Left hindlimb (tissue), 1 donor: Measurements from ENCODE around the gene AMBP.
"Not testable (repeated sequence)": the region's sequence is repeated elsewhere in the genome, so short reads cannot be mapped to it uniquely, and the experiment has no call there.

Source experiments
- DNase-seq: peaks from one replicate; pipeline ENCODE4 v3.0.0-alpha.2; 2018

Gene AMBP

DNA sequence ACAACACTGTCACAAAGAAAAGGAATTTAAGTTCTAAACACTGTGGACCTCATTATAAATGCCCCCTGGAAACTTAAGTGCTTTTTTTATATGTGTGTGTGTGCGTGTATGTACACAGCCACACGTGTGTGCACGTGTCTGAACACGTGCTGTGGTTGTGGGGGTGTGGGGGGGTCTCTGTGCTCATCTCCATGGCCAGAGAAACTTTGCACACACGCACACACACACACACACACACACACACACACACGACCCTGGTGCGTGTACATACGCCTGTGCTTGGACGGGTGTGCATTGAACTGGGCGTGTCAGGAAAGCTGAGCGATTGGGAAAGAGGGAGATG is 27.9 kb downstream of the AMBP start:
- DNase-seq, result no peak

GRCh38 chr9:114049441-114050225 is 28.5 kb downstream of the AMBP start:
- DNase-seq, result no peak

DNA sequence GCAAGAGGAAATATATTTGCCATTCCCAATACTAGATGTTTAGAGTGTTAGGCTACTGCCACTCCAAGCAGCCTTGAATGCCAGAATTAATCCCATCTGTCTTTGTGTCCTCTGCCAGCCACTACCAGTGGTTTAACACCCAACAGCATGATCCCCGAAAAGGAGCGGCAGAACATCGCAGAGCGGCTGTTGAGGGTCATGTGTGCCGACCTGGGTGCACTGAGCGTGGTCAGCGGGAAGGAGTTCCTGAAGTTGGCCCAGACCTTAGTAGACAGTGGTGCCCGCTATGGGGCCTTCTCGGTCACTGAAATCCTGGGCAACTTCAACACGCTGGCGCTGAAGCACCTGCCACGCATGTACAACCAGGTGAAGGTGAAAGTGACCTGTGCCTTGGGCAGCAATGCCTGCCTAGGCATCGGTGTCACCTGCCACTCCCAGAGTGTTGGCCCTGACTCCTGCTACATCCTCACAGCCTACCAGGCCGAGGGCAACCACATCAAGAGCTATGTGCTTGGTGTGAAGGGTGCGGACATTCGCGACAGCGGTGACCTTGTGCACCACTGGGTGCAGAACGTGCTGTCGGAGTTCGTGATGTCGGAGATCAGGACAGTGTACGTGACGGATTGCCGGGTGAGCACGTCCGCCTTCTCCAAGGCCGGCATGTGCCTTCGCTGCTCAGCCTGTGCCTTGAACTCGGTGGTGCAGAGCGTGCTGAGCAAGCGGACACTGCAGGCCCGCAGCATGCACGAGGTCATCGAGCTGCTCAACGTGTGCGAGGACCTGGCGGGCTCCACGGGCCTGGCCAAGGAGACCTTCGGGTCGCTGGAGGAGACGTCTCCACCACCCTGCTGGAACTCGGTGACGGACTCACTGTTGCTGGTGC is 29.3 kb downstream of the AMBP start:
- DNase-seq, result no peak

DNA sequence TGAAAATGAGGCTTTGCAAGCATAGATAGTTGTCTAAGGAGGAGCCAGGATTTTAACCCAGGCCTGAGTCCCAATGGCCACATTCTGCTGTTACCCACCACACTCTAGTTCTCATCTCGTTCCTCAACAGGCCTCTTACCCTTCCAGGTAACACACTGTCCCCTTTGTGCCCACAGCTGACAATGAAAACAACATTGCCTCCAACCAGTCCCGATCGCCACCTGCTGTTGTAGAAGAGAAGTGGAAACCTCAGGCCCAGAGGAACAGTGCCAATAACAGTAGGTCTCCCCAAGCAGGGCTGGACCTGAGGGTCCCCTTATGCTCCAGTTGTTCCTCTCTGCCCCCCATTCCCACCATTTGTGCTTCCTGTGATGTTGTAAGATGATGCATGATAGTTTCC is 30.4 kb downstream of the AMBP start:
- no peak for DNase-seq

- no peak for DNase-seq
Observed at GRCh38 chr9:114046875-114047274, 31.2 kb downstream of the AMBP start.

GRCh38 chr9:114046237-114046755 is 31.8 kb downstream of the AMBP start:
- no peak for DNase-seq

DNA sequence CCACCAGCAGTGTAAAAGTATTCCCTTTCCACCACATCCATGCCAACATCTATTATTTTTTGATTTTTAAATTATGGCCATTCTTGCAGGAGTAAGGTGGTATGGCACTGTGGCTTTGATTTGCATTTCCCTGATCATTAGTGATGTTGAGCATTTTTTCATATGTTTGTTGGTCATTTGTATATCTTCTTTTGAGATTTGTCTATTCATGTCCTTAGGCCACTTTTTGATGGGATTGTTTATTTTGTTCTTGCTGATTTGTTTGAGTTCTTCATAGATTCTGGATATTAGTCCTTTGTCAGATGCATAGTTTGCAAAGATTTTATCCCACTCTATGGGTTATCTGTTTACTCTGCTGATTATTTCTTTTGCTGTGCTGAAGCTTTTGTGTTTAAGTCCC is 34.4 kb downstream of the AMBP start:
- not testable (repeated sequence) for DNase-seq

DNA sequence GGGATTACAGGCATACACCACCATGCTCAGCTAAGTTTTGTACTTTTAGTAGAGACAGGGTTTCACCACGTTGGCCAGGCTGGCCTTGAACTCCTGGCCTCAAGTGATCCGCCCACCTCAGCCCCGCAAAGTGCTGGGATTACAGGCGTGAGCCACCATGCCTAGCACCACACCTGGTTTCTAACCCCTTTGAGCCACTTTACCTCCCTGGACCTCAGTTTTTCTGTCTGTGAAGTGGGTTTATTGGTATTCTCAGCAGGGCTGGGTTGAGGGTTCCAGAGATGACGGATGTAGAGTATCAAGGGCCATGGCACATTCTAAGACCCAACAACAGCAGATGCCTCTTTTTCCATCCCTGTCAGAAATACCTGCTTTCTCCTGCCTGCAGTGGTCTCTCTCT is 38.6 kb downstream of the AMBP start:
- no peak for DNase-seq

DNA sequence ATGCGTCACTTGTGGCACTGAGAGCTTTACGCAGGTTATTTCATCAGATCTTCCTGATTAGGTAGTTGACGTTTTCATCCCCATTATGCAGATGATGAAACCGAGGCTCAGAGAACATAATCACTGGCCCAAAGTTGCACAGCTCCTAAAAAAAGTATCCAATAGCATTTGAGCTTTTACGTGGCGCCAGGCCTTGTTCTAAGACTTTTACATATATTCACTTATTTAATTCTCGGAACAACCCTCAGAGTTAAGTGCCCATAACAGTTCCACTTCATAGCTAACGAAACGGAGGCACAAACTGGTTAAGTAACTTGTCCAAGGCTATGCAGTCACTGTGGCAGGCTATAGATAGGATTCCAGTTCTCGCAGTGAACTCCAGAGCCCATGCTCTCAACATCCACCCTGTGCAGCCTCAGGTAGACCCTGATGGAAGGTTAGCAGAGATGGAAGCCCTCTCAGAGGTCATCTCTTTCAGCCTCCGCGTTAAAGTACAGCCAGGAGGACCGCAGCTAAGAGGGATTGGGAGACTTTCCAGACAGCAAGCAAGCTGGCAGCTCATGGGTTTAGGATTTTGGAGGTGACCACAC is 39.3 kb downstream of the AMBP start:
- no peak for DNase-seq

DNA sequence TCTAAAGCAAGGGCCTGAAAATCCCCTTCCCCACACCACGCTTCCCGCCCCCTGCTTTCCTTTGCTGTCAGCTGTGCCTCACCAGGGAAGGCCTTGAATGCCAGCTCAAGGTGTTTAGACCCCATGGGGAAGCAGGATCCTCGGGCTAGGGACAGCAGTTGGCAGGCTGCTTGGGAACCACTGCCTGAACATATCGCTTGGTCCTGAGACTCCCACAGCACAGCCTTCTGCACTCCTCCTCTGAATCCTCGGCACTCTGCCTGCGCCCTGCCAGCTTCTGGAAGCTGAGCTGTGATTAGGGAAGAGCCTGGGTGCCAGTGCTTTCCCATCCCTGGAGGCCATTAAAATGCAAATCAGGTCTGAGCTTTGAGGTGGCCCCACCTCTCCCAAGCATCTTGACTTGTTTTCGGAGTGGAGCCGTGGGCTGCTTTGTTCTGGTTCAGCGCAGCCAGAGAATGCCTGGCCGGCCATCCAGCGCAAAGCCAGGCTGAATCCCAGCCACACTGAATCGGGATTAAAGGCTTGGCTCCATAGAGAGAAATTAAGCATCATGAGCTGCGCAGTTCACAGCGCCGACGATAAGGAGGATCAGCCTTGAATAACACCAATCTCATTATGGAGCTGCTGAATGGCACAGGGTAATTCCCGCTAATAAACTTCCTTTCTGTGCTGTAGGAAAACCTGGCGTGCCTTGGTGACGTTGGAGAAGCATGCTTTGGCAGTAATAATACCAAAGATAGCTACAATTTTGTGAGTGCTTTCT is 40.0 kb downstream of the AMBP start:
- DNase-seq, result no peak

DNA sequence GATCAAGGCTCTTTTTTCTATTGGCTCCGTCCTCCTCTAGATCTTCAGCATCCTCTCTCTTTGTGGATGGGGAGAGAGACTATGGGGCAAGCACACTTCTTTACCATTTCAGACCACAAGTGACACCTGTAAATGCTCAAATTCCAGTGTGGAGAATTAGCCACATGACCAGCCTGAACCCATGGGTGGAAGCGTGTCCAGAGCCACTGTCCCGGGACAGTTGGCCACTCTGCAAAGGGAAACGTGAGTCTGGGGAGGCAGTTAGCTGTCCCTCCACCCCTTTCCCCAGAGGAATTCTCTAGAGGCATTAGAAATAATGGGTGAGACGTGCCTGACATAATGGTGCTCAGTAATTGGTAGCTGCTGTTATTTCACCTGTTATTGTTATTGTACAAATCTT is 40.9 kb downstream of the AMBP start:
- DNase-seq, result no peak

DNA sequence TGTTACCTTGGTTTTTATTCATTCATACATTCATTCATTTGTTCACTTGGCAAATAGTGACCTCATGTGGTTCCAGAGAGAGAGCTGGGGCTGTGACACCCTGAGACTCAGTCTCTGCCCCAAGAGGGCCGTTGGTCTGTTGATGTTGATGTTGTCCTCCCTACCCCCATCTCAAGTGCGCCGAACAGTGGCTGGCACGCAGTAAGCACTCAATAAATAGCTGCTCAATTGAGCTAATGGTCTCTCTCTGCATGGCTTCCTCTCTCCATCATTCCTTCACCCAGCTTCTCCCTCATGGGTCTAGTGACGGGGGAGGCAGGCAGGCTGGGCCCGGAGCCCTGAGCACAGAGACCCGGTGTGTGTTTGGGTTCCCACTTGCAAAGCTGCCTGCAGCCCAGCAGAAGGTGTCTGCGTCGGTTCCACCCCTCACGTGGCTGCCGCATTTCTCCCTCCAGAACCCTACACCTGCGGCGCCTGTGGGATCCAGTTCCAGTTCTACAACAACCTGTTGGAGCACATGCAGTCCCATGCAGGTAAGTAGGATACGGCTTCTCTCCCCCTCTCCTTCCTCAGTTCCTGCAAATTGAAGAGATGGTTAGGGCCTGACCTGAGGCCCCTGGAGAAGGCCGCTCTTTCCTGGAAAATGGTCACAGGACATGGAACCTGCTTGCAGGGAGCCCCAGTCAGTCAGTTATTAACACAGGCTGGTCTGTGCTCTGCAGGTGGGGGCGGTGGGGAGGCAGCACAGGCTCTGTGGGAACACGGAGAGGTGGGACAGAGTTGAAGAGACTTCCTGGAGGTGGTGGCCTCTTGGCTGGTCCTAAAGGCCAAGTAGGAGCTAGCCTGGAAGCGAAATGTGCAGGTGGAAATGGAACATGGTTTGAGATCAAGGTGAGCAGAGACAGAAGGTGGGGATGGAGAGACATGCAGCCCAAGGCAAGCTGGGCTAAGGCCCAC is 42.0 kb downstream of the AMBP start:
- no peak for DNase-seq

GRCh38 chr9:114035221-114035844 is 42.8 kb downstream of the AMBP start:
- DNase-seq, result no peak

- DNase-seq, result no peak
Observed at GRCh38 chr9:114034661-114035062, 43.4 kb downstream of the AMBP start.

GRCh38 chr9:114034196-114034595 is 43.9 kb downstream of the AMBP start:
- DNase-seq, result no peak

DNA sequence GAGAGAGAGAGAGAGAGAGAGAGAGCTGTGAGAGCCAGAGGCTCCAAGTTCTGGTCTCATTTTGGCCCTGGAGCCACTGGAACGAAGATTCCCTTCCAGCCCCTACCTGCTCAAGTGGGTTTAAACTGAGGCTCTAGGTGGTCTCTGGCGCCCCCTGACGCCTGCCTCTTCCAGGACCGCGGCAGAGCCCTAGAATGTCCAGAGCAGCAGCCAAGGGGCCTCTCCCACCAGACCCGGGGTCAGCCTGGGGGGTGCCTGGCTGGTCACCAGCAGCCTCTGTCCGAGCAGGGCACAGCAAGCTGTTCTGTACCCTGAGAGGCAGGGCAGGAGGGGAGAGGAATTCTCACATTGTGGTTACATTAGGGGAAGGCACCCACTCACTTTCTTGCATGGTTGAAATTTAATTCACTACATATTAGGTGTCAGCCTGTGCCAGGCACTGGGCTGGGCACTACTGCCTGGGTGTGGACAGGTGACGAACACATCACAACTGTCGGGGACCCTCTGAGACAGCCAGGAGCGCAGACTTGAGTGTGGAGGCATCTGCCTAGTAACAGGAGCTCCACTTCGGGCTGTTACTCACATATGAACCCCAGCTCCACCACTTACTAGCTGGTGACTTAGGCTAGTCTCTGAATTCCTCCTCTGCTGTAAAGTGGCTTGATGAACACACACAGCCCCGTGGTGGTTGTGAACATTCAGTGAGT is 44.5 kb downstream of the AMBP start:
- no peak for DNase-seq

GRCh38 chr9:114031948-114032840 is 45.9 kb downstream of the AMBP start:
- DNase-seq, result no peak

DNA sequence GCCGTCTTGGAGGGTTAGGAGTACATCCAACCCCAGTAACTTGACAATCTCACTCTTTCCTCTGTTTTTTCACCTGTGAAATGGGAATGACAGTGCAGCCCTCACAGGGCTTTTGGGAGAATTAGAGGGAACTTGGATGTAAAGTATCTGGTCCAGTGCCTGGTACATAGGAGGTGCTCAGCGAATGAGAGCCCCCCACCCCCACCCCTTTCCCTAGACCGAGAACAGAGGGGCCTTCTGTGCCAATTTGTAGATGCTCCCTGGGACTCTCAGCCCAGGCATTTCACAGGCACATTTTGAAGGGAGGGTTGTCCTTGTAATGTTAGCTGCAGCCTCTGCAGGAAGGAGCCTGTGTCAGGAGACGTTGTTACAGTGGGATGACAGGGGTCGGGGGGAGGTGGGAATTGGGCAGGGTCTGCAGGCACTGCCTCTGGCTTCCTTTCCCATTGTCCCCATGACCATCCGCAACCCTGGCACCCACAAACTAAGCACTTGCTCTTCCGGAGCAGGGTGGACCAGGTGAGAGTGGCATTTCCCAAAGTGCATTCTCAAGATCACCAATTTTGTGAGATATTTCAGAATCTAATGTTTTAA is 47.0 kb downstream of the AMBP start:
- DNase-seq, result no peak

DNA sequence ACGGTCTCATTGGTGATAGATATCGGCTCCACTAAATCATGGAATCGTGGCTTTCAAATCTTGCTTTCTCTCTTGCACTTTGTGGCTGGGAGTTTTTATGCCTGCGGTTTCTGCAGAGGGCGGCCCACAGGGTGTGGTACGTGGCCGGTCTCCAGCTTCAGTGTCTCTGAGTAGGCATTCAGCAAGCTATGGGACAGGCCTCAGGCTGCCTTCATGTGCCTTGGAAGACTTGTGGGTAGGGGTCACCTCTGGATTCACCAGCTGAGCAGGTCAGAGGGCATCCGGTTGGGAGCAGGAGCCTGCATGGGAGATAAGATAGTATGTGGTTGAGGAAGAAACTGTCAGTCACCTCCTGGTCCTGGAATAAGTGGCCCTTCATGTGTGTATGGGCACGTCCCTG is 47.7 kb downstream of the AMBP start:
- no peak for DNase-seq
